Calu3 (cell line): ENCODE results near the gene TF. TPM values are rescaled to one million over a fixed set of nuclear protein-coding genes. Genes with fewer than 3 reads are reported as not detected.

Experiments used
- BruUV-seq: library from RNA; stranded (reverse); fragments of 400-500 nt; replicated peaks from 2 replicates; lab custom pipeline; 2021; lab: Mats Ljungman, UMichigan
- CTCF ChIA-PET: fragments of 300-600 bp; sonication (Branson Sonifier 250); formaldehyde crosslinking; loops from one replicate; lab custom pipeline; 2022; ENCODE audit warnings: antibody characterized with exemption; lab: Charles Lee
- DNase-seq: peaks from one replicate; pipeline ENCODE4 v3.0.0; 2022
- H3K27ac Mint-ChIP-seq: one replicate; pipeline ENCODE4 v1.8.0; 2022; ENCODE audit warnings: mixed read lengths; ENCODE audit not compliant: unreplicated experiment
- H3K27me3 Mint-ChIP-seq: one replicate; pipeline ENCODE4 v1.8.0; 2022; ENCODE audit warnings: mixed read lengths; ENCODE audit not compliant: unreplicated experiment
- H3K36me3 Mint-ChIP-seq: one replicate; pipeline ENCODE4 v1.8.0; 2022; ENCODE audit warnings: mild to moderate bottlenecking, moderate library complexity, mixed read lengths; ENCODE audit not compliant: insufficient read depth, unreplicated experiment
- H3K4me1 Mint-ChIP-seq: one replicate; pipeline ENCODE4 v1.8.0; 2022; ENCODE audit warnings: mild to moderate bottlenecking, low read depth, mixed read lengths; ENCODE audit not compliant: unreplicated experiment
- H3K4me3 Mint-ChIP-seq: one replicate; pipeline ENCODE4 v1.8.0; 2022; ENCODE audit warnings: mild to moderate bottlenecking, low read depth, moderate library complexity, mixed read lengths; ENCODE audit not compliant: unreplicated experiment
- H3K9me3 Mint-ChIP-seq: one replicate; pipeline ENCODE4 v1.8.0; 2022; ENCODE audit warnings: low read depth, mixed read lengths; ENCODE audit not compliant: unreplicated experiment
- intact Hi-C: fragments of 100-400 bp; cut with micrococcal nuclease; formaldehyde crosslinking; loops from one replicate; pipeline ENCODE4 v1.10.0; 2022; ENCODE audit not compliant: unreplicated experiment
- total RNA-seq: library from RNA; stranded (reverse); gene quantifications from 2 replicates; pipeline ENCODE4 v1.2.3, GENCODE V29; 2022
- TF ChIP-seq, protein P1 (sequence below): fragments of 200-600 bp; IDR thresholded peaks from one replicate; pipeline ENCODE4 v1.8.0; 2022; ENCODE audit warnings: antibody characterized with exemption; ENCODE audit not compliant: unreplicated experiment

Gene TF
- total RNA-seq, 1 experiment from 2014 or later, result 1.1 TPM

DNA sequence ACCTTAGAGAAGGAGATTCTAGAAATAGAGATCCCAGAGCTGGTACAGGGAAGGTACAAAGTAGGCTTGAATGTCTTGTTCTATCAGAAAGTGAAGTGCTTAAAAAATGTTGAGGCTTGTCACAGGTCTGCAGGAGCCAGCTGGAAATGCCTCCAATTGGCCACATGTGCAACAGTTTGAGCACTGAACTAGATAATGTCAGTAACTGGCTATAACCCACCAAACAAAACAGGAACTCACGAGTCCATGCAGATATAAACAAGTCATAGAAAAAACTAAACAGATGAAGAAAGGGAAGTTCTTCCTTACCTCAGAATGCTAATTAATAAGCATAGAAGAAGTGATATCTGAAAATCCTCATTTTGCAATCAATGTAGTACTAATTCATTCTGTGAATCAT lies 11.9 kb upstream of the TF start:
- no peak overlapping the region for H3K4me3 Mint-ChIP-seq
- intact Hi-C loops, result no loop called here
- H3K4me1 Mint-ChIP-seq, result no peaks in the 10 kb centered on the region
- H3K27me3 Mint-ChIP-seq, result peaks cover 67% of the 10 kb centered on the region
- no peak overlapping the region for H3K27ac Mint-ChIP-seq
- BruUV-seq, result no TSS peak
- CTCF ChIA-PET, result interaction anchor here (0.7 kb wide), 1 partner anchor 112 kb away, joined by 4 read pairs; no protein-coding TSS in a partner anchor
- TF ChIP-seq, protein P1, sequence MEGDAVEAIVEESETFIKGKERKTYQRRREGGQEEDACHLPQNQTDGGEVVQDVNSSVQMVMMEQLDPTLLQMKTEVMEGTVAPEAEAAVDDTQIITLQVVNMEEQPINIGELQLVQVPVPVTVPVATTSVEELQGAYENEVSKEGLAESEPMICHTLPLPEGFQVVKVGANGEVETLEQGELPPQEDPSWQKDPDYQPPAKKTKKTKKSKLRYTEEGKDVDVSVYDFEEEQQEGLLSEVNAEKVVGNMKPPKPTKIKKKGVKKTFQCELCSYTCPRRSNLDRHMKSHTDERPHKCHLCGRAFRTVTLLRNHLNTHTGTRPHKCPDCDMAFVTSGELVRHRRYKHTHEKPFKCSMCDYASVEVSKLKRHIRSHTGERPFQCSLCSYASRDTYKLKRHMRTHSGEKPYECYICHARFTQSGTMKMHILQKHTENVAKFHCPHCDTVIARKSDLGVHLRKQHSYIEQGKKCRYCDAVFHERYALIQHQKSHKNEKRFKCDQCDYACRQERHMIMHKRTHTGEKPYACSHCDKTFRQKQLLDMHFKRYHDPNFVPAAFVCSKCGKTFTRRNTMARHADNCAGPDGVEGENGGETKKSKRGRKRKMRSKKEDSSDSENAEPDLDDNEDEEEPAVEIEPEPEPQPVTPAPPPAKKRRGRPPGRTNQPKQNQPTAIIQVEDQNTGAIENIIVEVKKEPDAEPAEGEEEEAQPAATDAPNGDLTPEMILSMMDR, result no peak
- H3K36me3 Mint-ChIP-seq, result no peaks in the 10 kb centered on the region
- DNase-seq, result no peak
- H3K9me3 Mint-ChIP-seq, result peaks cover 7% of the 10 kb centered on the region

GRCh38 chr3:133742351-133743091 lies 3.7 kb upstream of the TF start:
- DNase-seq, result no peak
- no peak overlapping the region for H3K27ac Mint-ChIP-seq
- H3K9me3 Mint-ChIP-seq, result no peaks in the 10 kb centered on the region
- peaks cover 9% of the 10 kb centered on the region for H3K4me1 Mint-ChIP-seq
- BruUV-seq, result no TSS peak
- H3K4me3 Mint-ChIP-seq, result no peak overlapping the region
- intact Hi-C loops, result no loop called here
- TF ChIP-seq, protein P1, result no peak
- peaks cover 58% of the 10 kb centered on the region for H3K27me3 Mint-ChIP-seq
- no peaks in the 10 kb centered on the region for H3K36me3 Mint-ChIP-seq
- CTCF ChIA-PET, result interaction anchor here (0.6 to 1.2 kb wide), 5 partner anchors 9 to 1010 kb away, joined by 3 read pairs; no protein-coding TSS in a partner anchor

- H3K4me1 Mint-ChIP-seq, result peaks cover 9% of the 10 kb centered on the region
- DNase-seq, result no peak
- H3K27ac Mint-ChIP-seq, result no peak overlapping the region
Observed at GRCh38 chr3:133744241-133744640, 2.0 kb upstream of the TF start.

GRCh38 chr3:133745108-133745507 lies 1.1 kb upstream of the TF start:
- no peak for DNase-seq
- peaks cover 9% of the 10 kb centered on the region for H3K4me1 Mint-ChIP-seq
- intact Hi-C loops, result no loop called here
- H3K27me3 Mint-ChIP-seq, result peaks cover 79% of the 10 kb centered on the region
- CTCF ChIA-PET, result interaction anchor here (0.6 to 1.4 kb wide), 2 partner anchors 10 to 162 kb away, joined by 3 to 4 read pairs; no protein-coding TSS in a partner anchor
- H3K36me3 Mint-ChIP-seq, result no peaks in the 10 kb centered on the region
- no TSS peak for BruUV-seq
- no peak overlapping the region for H3K27ac Mint-ChIP-seq
- no peak overlapping the region for H3K4me3 Mint-ChIP-seq
- TF ChIP-seq, protein P1, result no peak
- no peaks in the 10 kb centered on the region for H3K9me3 Mint-ChIP-seq

More at GRCh38 chr3:133744241-133744640, 2.0 kb upstream of the TF start:
- intact Hi-C loops, result no loop called here
- TF ChIP-seq, protein P1, result no peak
- no TSS peak for BruUV-seq
- CTCF ChIA-PET, result interaction anchor here (0.6 kb wide), 1 partner anchor 163 kb away, joined by 4 read pairs; no protein-coding TSS in a partner anchor
- Mint-ChIP-seq H3K27me3 (peaks cover 70% of the 10 kb centered on the region), H3K36me3 (no peaks in the 10 kb centered on the region), H3K4me3 (no peak overlapping the region), H3K9me3 (no peaks in the 10 kb centered on the region)
